ENCODE data around the gene WFDC12.
"Not testable (repeated sequence)": the region's sequence is repeated elsewhere in the genome, so short reads cannot be mapped to it uniquely, and the experiment has no call there.

WFDC12 gene, protein sequence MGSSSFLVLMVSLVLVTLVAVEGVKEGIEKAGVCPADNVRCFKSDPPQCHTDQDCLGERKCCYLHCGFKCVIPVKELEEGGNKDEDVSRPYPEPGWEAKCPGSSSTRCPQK

DNA sequence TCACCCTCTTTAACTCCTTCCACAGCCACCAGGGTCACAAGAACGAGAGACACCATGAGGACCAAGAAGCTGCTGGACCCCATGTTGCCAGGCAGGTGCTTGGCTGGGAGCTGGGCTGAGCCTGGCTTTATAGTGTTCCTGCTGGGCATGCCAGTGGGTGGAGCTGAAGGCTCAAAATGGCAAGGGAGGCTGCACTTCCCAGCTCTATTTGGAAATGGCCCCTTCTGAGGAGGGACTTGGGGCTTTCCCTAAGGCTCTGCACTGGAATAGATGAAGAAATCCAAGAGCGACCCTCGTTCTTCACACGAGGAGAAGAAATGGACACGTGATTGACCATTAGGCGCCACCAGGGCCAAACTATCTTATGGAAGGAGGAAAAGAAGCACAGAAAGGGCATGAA lies at the start of gene WFDC12:
Gene WFDC12, minus strand, starts transcription at position 101 of the 400 bp plus-strand sequence. Its CDS starts 18 bp downstream, at position 83.
- no peak for DNase-seq

DNA sequence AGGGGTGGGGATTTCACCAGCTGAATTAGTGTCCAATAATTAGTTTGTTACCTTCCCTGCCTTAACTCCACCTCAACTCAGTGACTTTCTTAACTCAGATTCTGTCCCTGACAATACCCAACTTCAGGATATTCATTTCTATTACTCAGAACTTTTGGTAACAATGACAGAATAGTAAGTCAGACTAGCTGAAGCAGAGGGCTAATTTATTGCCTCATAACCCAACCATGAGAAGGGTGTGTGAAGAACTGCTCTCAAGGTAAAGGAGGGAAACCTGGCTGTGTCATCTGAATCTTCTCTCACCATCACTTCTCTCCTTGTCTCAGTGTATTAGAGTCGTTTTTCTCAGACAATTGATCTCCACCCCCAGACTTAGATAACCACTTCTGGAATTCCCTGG lies 49.3 kb upstream of the WFDC12 start:
- DNase-seq, result no peak

DNA sequence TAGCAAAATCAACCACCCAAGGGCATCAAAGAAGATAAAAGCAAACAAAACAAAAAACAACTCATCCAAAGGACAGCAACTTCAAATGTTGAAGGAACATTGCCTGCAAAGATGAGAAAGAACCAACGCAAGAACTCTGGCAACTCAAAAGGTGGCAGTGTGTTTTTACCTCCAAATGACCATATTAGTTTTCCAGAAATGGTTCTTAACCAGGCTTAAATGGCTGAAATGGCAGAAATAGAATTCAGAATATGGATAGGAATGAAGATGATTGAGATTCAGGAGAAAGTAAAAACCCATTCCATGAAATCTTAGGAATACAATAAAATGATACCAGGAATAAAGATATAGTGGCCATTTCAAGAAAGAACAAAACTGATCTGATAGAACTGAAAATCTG lies 40.6 kb upstream of the WFDC12 start:
- DNase-seq, result no peak

DNA sequence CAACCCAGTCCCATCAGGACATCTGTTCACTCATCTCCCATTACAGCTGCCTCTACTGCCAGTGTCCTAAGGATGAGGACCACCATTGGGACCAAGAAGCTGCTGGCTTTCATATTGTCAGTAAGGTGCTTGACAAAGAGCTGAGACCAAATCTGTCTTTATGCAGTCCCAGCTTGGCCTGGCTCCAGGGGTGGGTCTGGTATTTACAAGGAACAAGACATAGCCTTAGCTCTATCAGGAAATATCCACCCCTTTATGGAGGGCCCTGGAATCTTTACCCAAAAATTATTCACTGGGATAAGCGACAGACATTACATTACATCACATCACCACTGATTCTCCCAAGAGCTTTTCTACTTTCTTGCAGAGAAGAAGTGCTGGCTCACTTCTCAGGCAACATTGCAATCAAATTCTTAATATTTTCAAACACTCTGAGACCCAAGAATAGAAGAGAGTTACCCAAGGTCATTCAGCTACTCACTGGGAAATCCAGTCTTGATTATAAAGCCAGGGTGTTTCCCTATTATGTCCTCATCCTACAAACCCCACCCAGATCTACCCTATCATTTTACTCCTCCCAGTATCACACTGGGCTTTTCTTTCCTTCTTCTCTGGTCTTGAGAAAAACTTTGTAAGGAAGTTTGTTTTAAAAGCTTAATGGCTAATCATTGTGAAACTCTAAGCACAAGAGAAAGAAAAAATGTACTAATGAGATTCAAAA lies 39.0 kb upstream of the WFDC12 start:
- no peak for DNase-seq

DNA sequence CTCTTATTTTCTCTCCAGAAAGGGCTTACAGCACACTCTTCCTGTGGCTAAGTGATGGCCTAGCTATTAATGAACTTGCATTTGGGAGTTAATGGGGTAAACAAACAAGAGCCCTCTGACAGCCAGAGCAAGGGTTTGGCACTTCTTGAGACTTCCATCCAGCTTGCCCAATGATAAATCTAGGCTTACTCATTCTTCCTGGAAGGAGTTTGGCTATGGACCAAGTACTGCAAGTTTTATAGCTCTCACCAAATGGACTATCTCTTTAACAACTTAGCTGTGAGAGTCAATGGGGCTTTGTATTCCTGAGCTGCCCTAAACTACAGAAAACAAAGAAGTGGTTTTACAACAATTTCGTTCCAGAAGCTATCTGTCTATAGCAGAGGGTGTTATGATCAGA lies 33.7 kb upstream of the WFDC12 start:
- no peak for DNase-seq

DNA sequence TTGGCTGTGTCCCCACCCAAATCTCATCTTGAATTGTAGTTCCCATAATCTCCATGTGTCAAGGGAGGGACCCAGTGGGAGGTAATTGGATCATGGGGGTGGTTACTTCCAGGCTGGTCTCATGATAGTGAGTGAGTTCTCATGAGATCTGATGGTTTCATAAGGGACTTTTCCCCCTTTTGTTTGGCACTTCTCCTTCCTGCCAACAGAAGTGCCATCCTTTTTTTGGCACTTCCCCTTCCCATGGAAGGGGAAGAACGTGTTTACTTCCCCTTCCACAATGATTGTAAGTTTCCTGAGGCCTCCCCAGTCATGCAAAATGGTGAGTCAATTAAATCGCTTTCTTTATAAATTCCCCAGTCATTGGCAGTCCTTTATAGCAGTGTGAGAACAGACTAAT lies 32.4 kb upstream of the WFDC12 start:
- no peak for DNase-seq

DNA sequence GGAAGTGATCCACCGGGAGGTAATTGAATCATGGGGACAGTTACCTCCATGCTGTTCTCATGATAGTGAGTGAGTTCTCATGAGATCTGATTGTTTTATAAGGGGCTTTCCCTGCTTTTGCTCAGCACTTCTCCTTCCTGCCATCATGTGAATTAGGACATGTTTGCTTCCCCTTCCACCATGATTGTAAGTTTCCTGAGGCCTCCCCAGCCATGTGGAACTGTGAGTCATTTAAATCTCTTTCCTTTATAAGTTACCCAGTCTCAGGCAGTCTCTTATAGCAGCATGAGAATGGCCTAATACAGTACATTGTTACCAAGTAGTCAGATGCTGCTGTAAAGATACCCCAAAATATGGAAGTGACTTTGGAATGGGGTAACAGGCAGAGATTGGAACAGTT lies 30.5 kb upstream of the WFDC12 start:
- DNase-seq, result not testable (repeated sequence)

DNA sequence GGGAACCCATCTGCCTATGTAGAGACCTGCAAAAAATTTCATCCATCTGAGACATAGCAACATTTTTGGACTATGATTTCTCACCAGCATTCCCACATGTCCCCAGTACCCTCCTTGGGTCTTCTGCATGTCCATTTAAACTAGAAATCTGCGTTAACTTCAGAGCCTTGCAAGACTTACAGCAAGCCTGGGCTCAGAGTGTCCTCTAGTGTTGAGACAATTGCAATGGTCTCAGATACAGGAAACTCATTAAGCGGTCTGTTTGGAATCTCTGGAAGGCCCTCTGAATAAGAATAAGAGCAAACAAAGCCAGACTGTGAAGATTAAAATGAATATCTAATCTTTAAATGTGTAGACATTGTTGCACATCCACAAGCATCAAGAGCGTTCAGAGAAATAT lies 29.9 kb upstream of the WFDC12 start:
- no peak for DNase-seq

DNA sequence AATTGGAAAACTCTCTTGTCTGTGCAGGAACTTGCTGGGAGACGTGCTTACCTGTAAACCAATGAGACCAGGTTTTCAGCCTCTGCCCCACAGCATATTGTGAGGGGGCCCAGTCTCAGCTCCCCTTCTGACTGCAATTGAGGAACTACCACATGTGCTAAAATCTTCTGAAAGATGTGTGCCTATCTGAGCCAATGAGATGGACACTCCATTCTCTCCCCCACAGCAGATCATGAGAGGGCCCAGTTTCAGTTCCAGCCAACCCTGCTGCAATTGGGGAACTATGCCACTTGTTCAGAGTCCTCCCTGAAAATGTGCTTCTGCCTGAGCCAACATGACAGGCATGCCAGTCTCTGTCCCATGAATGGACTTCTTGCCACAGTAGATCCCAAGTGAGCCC lies 29.5 kb upstream of the WFDC12 start:
- no peak for DNase-seq

DNA sequence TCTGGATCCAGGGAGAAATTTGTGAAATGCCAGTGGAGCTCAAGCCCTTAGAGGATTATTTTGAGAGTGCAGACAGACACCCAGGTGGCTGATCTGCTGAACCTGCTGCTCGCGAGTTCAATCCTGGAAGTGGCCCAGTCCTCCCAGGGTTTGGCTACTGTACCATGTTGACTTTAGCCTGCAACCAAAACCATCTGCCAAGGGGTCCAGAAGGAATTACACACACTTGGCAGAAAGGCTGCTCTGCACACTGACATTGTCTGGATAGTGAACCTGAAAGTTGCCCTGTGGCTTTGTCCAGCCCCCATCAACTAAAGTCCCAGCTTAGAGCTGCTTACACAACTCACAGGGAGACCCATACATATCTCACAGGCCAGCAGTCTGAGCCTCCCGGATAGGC lies 28.9 kb upstream of the WFDC12 start:
- no peak for DNase-seq

DNA sequence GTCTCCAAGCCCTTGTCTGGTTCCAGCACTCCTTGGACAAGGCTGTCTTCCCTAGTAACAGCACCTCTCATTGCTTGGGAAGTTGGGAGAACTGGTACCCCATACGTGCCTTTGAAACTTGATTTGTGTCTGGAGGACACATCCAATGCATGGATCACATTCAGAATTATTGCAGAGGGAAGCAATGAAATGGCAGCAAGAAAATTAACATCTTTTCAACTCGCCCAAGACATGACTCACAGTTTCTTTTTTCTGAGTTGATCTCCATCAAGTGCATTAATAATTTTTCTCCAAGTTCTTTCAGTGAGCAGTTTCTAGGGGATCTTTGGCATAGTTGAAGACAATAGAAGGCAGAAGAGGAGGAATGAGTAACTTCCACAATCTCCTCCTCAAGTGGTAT lies 28.1 kb upstream of the WFDC12 start:
- DNase-seq, result no peak

DNA sequence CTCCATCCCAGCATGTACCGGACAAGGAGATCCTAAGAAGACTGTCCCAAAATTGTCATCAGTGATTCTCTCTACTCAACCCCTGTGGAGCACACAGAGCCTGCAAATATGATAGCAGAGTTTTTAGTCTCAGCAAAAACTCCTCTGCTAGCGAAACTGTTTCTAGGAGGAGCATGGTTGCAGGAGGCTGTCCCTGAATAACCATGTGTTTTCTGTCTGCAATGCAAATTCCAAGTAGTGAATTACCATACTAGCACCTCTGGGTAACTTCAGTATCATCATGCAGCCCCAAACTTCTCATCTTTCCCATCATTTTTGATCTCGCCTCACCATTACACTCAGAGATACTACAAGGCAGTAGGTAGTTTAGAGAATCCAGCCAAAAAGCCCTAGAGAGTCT lies 24.8 kb upstream of the WFDC12 start:
- DNase-seq, result no peak

DNA sequence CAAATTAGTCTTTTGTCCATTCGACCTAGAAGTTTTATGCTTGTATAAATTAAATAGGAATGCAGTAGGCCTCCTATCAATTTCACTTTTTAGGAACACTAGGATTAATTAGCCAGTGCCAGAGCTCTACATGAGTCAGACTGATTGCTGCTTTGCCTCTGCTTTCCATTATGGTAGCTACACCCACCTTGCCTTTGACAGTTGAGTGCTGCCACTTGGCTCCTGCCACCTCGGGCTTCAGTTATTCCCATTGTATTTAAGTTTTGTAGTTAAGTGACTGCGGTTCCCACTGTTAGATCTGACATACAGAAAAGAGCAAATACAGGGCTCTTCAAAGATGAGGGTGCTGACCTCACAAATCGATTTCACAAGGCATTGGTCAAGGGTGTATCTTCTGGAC lies 16.6 kb upstream of the WFDC12 start:
- DNase-seq, result no peak

DNA sequence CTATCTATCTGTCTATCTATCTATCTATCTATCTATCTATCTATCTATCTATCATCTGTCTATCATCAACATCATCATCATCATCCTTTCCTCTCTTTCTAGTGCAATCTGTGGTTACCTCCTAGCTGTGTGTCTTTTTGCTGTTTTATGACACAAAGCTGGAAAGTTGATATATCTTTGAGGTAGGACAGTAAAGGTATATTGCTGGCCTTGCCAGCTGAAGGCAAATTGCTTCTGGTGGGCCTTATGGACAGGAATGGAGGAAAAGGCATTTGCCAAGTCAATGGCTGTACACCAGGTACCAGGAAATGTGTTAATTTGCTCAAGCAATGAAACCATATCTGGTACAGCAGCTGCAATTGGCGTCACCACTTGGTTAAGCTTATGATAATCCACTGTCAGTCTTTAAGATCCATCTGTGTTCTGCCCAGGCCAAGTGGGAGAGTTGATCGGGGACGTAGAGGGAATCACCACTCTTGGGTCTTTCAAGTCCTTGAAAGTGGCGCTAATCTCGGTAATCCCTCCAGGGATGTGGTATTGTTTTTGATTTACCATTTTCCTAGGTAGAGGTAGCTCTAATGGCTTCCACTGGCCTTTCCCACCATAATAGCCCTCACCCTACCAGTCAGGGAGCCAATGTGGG lies 15.6 kb upstream of the WFDC12 start:
- DNase-seq, result not testable (repeated sequence)

DNA sequence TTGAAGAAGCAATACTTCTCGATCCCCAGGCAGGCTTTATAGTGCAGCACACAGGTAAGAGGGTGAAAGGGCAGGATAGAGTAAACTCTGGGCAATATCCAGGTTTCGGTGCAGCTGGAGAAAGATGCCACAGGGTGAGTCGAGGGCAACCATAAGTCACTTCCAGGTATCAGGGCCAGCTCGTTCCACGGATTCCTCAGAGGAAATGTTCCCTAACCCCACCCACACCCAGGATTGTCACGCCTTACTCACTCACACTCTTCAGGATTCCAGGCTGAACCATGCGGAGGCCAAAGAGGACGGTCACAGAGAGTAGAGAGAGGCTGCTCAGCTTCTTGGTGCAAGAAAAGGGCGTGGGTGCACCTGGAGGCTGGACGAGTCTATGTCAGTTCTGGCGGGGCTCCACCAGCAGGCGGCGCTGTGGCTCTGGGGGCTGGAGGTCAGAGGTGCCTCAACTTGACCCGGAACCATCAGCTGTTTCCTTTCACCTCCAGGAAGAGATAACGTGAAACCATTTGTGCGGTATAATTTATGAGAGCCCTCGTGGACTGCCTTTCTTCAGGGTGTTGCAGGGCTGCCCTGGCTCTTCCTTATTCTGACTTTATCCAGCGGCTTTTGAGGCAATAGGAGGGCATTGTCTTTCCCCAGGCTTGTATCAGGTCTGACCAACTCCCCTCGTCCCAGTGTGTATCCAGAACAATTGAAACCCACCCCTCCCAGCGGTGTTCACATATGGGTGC lies 14.5 kb upstream of the WFDC12 start:
- no peak for DNase-seq

DNA sequence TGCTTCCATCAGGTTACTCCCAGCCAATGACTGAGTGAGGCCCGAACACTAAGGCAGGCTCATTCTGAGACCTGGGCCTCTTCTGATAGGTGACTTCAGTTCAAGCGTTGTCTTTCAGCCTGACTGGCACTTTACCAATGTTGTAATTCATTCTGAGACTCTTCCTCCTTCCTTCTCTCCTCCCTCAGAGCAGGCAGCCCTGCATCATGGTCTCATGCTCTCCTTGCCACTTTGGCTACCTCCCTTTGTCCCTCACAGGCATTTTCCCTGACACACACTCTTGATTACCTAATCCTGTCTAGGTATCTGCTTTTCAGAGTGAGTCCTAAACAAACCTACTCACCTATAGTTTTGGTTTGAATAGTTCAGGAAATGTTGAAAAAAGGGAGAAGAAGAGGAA lies 12.6 kb upstream of the WFDC12 start:
- DNase-seq, result no peak

DNA sequence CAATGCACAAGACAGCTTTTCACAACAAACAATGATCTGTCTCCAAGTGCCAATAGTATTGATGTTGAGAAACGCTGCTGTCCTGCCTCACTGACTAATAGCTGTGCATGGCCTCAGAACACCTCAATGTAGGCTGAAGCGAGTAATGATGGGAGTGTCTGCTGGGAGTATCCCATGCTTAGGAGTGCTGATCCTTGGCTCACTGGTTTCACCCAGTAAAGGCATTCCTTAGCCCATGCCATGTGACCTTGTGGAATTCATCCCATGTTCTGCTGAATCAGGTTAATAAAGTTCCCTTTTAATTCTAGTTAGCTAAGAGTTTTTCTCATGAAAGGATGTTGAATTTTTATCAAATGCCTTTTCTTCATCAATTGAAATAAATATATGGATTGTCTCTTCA lies 3.8 kb upstream of the WFDC12 start:
- no peak for DNase-seq

DNA sequence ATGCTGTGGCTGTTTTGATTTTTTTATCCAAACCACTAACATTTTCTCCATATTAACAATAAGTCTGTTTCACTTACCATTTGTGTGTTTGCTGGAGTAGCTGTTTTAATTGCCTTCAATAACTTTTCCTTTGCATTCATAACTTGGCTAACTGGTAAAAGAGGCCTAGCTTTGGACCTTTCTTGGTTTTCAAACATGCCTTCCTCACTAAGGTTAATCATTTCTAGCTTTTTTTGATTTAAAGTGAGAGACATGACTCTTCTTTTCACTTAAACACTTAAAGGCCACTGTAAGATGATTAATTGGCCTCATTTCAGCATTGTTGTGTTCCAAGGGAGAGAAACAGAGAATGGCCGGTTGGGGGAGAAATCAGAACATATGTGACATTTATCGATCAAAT lies 2.9 kb downstream of the WFDC12 start:
- no peak for DNase-seq

DNA sequence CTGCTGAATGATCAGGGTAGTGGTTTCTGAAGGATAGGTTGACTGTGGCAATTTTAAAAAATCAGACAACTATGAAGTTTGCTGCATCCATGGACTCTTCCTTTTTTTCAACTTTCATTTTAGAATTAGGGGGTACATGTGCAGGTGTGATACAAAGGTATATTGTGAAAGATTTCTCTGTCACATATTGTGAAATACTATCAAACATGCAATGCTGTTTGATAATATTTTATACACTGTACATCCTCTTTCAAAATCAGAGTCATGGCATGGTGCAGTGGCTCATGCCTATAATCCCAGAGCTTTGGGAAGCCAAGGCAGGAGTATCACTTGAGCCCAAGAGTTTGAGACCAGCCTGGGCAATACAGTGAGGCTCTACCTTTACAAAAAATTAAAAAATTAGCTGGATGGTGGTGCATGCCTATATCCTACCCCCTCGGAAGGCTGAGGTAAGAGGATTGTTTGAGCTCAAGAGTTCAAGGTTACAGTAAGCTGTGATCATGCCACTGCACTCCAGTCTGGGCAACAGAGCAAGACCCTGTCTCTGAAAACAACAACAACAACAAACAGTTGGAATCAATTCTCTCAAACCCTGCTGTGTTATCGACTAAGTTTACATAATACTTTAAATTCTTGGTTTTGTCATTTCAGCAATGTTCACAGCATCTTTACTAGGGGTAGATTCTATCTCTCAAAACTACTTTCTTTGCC lies 4.6 kb downstream of the WFDC12 start:
- no peak for DNase-seq

DNA sequence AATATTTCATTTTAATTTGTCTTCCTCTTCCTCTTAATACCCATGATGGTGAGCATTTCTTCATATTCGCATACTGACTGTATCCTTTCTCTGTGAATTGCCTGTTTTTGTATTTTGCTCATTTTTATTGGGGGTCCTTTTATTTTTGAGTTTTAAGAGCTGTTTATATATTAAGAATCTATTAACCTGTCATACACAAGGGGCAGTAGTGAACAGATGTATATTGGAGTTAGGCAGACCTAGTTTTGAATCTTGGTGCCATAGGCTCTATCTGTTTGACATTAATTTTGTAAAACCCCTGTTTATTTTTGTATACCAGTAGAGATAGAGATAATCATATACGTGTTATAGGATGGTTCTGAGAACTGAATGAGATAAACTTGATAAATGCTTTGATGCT lies 6.2 kb downstream of the WFDC12 start:
- DNase-seq, result no peak

DNA sequence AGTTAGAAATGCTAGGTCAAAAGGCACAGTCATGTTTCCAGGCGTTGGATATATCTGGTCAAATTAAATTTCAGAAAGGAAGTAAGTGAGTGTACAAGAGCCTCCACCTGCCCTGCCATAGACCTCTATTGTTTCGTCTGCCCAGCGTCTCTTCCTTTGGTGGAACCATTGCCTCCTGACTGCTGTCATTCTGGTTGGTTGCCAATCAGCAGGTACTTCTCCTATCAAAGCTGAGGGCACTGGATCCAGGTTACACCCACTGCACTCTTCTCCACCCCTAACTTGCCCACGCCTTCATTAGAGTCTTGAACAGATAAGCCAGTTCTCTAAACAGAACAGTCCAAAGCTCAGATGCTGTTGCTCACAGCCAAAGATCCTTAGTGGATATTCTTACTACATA lies 6.7 kb downstream of the WFDC12 start:
- DNase-seq, result no peak

DNA sequence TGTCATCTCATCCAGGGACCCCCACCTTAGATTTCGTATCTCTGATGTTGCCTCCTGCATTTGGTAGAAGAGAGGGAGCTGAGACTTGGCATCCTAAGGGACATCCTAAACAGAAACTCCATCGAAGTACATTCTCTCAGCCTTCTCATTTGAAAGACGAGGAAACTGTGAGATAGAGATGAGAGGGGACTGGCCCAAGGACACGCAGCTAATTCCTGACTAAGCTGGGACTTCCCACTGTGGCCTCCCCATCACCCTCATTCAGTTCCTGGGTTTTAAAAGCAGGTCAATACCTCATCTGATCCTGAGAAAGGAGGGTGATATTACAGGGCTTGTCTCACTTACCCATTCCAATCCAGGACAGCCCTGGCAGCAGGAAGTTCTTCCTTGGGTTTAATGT lies 8.4 kb downstream of the WFDC12 start:
- DNase-seq, result no peak

DNA sequence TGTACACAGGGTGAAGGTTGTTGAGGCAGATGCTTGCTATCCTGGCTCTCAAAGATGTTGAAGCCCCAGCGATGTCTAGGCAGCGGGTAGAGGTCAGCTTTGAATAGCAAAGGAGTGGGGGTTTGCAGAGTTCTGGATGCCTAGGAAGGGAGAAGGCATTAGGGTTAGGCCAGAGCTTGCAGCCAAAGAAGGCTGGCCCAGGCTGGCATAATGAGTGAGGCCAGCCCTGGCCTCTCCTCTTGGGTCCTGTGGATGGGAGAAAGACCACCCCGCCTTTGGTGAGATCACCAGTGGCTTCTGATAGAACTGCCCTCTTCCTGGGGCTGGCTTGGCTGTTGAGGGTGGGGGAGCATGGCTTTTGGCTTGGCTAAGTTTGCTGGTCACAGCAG lies 8.9 kb downstream of the WFDC12 start:
- no peak for DNase-seq

Data from NCI-H1048 (cell line).